ENCODE data around the gene VDAC2.

The VDAC2 gene

GRCh38 chr10:75245354-75246250 lies 35.0 kb downstream of the VDAC2 start:
- TF ChIP-seq TEAD4 (IDR thresholded peaks at IDR 0.05) (no peak), CREB1 (IDR thresholded peaks at IDR 0.05; ENCODE audit: low read depth) (no peak), NFIC (IDR thresholded peaks at IDR 0.05) (no peak)
- TF ChIP-seq, protein P1, sequence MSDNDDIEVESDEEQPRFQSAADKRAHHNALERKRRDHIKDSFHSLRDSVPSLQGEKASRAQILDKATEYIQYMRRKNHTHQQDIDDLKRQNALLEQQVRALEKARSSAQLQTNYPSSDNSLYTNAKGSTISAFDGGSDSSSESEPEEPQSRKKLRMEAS (IDR thresholded peaks at IDR 0.05): no peak
- TF ChIP-seq, protein P2, sequence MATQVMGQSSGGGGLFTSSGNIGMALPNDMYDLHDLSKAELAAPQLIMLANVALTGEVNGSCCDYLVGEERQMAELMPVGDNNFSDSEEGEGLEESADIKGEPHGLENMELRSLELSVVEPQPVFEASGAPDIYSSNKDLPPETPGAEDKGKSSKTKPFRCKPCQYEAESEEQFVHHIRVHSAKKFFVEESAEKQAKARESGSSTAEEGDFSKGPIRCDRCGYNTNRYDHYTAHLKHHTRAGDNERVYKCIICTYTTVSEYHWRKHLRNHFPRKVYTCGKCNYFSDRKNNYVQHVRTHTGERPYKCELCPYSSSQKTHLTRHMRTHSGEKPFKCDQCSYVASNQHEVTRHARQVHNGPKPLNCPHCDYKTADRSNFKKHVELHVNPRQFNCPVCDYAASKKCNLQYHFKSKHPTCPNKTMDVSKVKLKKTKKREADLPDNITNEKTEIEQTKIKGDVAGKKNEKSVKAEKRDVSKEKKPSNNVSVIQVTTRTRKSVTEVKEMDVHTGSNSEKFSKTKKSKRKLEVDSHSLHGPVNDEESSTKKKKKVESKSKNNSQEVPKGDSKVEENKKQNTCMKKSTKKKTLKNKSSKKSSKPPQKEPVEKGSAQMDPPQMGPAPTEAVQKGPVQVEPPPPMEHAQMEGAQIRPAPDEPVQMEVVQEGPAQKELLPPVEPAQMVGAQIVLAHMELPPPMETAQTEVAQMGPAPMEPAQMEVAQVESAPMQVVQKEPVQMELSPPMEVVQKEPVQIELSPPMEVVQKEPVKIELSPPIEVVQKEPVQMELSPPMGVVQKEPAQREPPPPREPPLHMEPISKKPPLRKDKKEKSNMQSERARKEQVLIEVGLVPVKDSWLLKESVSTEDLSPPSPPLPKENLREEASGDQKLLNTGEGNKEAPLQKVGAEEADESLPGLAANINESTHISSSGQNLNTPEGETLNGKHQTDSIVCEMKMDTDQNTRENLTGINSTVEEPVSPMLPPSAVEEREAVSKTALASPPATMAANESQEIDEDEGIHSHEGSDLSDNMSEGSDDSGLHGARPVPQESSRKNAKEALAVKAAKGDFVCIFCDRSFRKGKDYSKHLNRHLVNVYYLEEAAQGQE (IDR thresholded peaks at IDR 0.05; ENCODE audit: low read depth): no peak

- no peak for TF ChIP-seq FOXM1 (IDR thresholded peaks at IDR 0.05; ENCODE audit: borderline replicate concordance, low read depth)
- TF ChIP-seq, protein P2 (IDR thresholded peaks at IDR 0.05; ENCODE audit: low read depth): no peak
- TF ChIP-seq TEAD4 (IDR thresholded peaks at IDR 0.05): no peak
- TF ChIP-seq TCF12 (IDR thresholded peaks at IDR 0.05; ENCODE audit: low read depth): no peak
- TF ChIP-seq USF1 (IDR thresholded peaks at IDR 0.05): no peak
- no peak for TF ChIP-seq YY1 (IDR thresholded peaks at IDR 0.05; ENCODE audit: low read depth)
- TF ChIP-seq EP300 (IDR thresholded peaks at IDR 0.05; ENCODE audit: borderline replicate concordance): no peak
- TF ChIP-seq RAD21 (IDR thresholded peaks at IDR 0.05; ENCODE audit: low read depth): no peak
- TF ChIP-seq, protein P1 (IDR thresholded peaks at IDR 0.05): no peak
- no peak for TF ChIP-seq CEBPB (IDR thresholded peaks at IDR 0.05)
- TF ChIP-seq CREB1 (IDR thresholded peaks at IDR 0.05; ENCODE audit: low read depth): no peak
These were observed 35.9 kb downstream of the VDAC2 start for GRCh38 chr10:75246506-75246905.

DNA sequence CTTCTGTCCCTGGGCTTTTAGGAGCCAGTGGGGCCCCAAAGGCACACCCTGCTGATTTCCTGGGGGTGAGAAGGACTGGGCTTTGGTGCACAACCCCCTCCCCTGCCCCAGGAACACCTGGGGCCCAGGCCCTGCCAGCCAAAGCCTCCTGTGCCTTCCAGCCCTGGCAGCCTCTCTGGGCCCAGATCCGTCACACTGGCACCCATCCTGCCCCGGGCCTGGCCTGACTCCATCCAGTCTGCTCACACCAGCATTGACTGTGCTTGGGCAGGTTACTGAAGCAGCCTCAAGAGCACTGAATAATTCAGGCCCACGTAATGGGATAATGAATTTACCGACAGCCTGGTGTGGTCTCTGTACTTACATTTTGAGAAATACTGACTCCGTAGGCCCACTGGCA lies 37.2 kb downstream of the VDAC2 start:
- TF ChIP-seq TEAD4 (IDR thresholded peaks at IDR 0.05) (no peak), YY1 (IDR thresholded peaks at IDR 0.05; ENCODE audit: low read depth) (no peak), TAF1 (IDR thresholded peaks at IDR 0.05; ENCODE audit: low read depth) (no peak), EP300 (IDR thresholded peaks at IDR 0.05; ENCODE audit: borderline replicate concordance) (no peak), CREB1 (IDR thresholded peaks at IDR 0.05; ENCODE audit: low read depth) (no peak), RAD21 (IDR thresholded peaks at IDR 0.05; ENCODE audit: low read depth) (no peak), TCF12 (IDR thresholded peaks at IDR 0.05; ENCODE audit: low read depth) (no peak), NFIC (IDR thresholded peaks at IDR 0.05) (no peak), ZBTB7A (IDR thresholded peaks at IDR 0.05; ENCODE audit: low read depth) (no peak), USF1 (IDR thresholded peaks at IDR 0.05) (no peak), FOXM1 (IDR thresholded peaks at IDR 0.05; ENCODE audit: borderline replicate concordance, low read depth) (no peak), CEBPB (IDR thresholded peaks at IDR 0.05) (no peak), EGR1 (IDR thresholded peaks at IDR 0.05) (no peak)
- TF ChIP-seq, protein P2 (IDR thresholded peaks at IDR 0.05; ENCODE audit: low read depth): no peak
- TF ChIP-seq, protein P1 (IDR thresholded peaks at IDR 0.05): no peak

- TF ChIP-seq CEBPB (IDR thresholded peaks at IDR 0.05): no peak
- no peak for TF ChIP-seq EP300 (IDR thresholded peaks at IDR 0.05; ENCODE audit: borderline replicate concordance)
- TF ChIP-seq ZBTB7A (IDR thresholded peaks at IDR 0.05; ENCODE audit: low read depth): no peak
- TF ChIP-seq EGR1 (IDR thresholded peaks at IDR 0.05): no peak
- peak; percentile 55 for TF ChIP-seq NFIC (IDR thresholded peaks at IDR 0.05)
- no peak for TF ChIP-seq CREB1 (IDR thresholded peaks at IDR 0.05; ENCODE audit: low read depth)
These were observed 40.3 kb downstream of the VDAC2 start for GRCh38 chr10:75250934-75251333.
